GM18511 (cell line): ENCODE data around the gene HRC.
"Not testable (repeated sequence)": the region's sequence is repeated elsewhere in the genome, so short reads cannot be mapped to it uniquely, and the experiment has no call there.

ENCODE experiments used
- ATAC-seq: cut with Tn5 transposase; IDR thresholded peaks from one replicate; pipeline ENCODE4 v1.9.1; 2021; ENCODE audit warnings: mild to moderate bottlenecking, moderate library complexity; ENCODE audit not compliant: unreplicated experiment

Gene HRC

GRCh38 chr19:49135686-49136085, 19.5 kb downstream of the HRC start:
- no peak for ATAC-seq

- no peak for ATAC-seq
Observed at GRCh38 chr19:49133621-49134454, 21.4 kb downstream of the HRC start.

- ATAC-seq, result no peak
Observed at GRCh38 chr19:49132974-49133609, 22.1 kb downstream of the HRC start.

GRCh38 chr19:49130325-49130724, 24.9 kb downstream of the HRC start:
- ATAC-seq, result no peak

GRCh38 chr19:49129238-49129583, 26.0 kb downstream of the HRC start:
- no peak for ATAC-seq

GRCh38 chr19:49128545-49129237, 26.5 kb downstream of the HRC start:
- no peak for ATAC-seq

- peak; percentile 85 for ATAC-seq
Observed at GRCh38 chr19:49127674-49128544, 27.3 kb downstream of the HRC start.

- not testable (repeated sequence) for ATAC-seq
Observed at GRCh38 chr19:49127225-49127624, 28.0 kb downstream of the HRC start.

GRCh38 chr19:49126575-49126974, 28.6 kb downstream of the HRC start:
- ATAC-seq, result no peak

GRCh38 chr19:49125025-49125731, 30.0 kb downstream of the HRC start:
- ATAC-seq, result no peak

GRCh38 chr19:49123285-49123684, 31.9 kb downstream of the HRC start:
- not testable (repeated sequence) for ATAC-seq

- not testable (repeated sequence) for ATAC-seq
Observed at GRCh38 chr19:49121841-49122240, 33.4 kb downstream of the HRC start.

- no peak for ATAC-seq
Observed at GRCh38 chr19:49120868-49121267, 34.3 kb downstream of the HRC start.

- ATAC-seq, result no peak
Observed at GRCh38 chr19:49120325-49120683, 34.9 kb downstream of the HRC start.

GRCh38 chr19:49119411-49120324, 35.5 kb downstream of the HRC start, which contains the start of gene PPFIA3:
PPFIA3 (plus strand) TSS chr19:49119544; CDS start chr19:49127874, 8,330 bp downstream.
- no peak for ATAC-seq

GRCh38 chr19:49118565-49119410, 36.4 kb downstream of the HRC start, which contains the start of gene C19orf73:
C19orf73 (minus strand) TSS chr19:49119143; CDS start chr19:49119022, 121 bp downstream.
- ATAC-seq, result peak; percentile 76

GRCh38 chr19:49117677-49118564, 37.3 kb downstream of the HRC start:
- no peak for ATAC-seq
